Spleen (tissue), 7 donors: ENCODE data around the gene MYMX.

Source experiments
- POLR2A ChIP-seq, 3 donors: fragments of 450-650 bp; IDR thresholded peaks; one replicate each; pipeline ENCODE4 v1.5.1; 2017; ENCODE audit warnings: antibody characterized with exemption in 3 of 3, mild to moderate bottlenecking in 1 of 3
- TF ChIP-seq, protein P1 (sequence below), 11 experiments: fragments of 200-600 bp in 7 of 11; fragments of 450-650 bp in 4 of 11; sonication (generic) in 4 of 11; IDR thresholded peaks in 8 of 11; conservative IDR thresholded peaks in 3 of 11; 1 replicate in 7 of 11; 2 replicates in 4 of 11; pipeline versions ENCODE4 v1.4.0 to v1.8.0; 2016 to 2021; ENCODE audit warnings: antibody characterized with exemption in 11 of 11, inconsistent platforms in 4 of 11, mild to moderate bottlenecking in 1 of 11
- donor health status: DM: no; HTN: no; CAD: no; lungs with moderate emphysema.
- donor health status: DM: no; HTN: no; CAD: no.
- donor health status: DM: no; HTN: no; CAD: no.

DNA sequence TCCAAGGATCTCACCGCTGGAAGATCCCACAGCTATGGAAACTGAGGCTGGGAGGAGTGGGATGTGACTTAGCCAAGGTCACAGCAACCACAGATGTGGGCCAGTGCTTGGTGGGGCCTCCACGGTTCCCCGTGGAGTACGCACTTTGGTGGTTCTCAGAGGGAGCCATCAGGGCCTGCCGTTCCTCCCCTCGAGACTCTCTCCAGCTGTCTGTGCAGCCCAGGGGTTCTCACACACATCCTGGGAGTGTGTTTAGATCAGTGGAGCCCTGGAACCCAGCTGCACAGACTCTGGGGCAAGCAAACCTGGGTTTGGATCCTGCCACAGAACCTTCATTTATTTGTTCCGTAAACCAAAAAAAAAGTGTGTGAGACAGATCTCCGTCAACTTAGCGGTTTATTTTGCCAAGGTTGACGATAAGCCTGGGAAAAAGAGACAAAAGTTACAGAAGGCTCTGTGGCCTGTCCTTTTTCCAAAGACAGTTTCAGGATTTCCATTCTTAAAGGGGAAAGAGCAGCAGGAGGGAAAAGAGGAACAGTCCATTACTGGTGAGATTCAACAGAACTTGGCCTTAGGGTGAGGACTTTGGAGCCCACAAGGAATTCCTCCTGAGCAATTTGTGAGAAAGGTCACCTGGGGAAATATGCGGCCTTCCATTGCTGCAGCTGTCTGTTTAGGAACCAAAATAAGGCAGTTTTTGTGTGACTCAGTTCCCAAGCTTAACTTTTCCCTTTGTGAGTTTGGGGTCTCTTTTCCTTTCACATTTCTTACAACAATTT, 13.6 kb upstream of the MYMX start:
- TF ChIP-seq, protein P1, sequence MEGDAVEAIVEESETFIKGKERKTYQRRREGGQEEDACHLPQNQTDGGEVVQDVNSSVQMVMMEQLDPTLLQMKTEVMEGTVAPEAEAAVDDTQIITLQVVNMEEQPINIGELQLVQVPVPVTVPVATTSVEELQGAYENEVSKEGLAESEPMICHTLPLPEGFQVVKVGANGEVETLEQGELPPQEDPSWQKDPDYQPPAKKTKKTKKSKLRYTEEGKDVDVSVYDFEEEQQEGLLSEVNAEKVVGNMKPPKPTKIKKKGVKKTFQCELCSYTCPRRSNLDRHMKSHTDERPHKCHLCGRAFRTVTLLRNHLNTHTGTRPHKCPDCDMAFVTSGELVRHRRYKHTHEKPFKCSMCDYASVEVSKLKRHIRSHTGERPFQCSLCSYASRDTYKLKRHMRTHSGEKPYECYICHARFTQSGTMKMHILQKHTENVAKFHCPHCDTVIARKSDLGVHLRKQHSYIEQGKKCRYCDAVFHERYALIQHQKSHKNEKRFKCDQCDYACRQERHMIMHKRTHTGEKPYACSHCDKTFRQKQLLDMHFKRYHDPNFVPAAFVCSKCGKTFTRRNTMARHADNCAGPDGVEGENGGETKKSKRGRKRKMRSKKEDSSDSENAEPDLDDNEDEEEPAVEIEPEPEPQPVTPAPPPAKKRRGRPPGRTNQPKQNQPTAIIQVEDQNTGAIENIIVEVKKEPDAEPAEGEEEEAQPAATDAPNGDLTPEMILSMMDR (IDR thresholded peaks at IDR 0.05 in 8 of 11, conservative IDR thresholded peaks at IDR 0.05 in 3 of 11): no peak
- no peak for TF ChIP-seq POLR2A (IDR thresholded peaks at IDR 0.05)
